Stimulated activated CD4-positive, alpha-beta T cell treated with anti-CD3 and anti-CD28 coated beads, Interleukin-4, amount 100 ng/mL, for 48 hours (primary cell): ENCODE data around the gene GRK5.
"Not testable (repeated sequence)": the region's sequence is repeated elsewhere in the genome, so short reads cannot be mapped to it uniquely, and the experiment has no call there.

ENCODE experiments used
- DNase-seq, 2 donors: peaks; one replicate each; pipeline ENCODE4 v3.0.0-alpha.2; 2020; ENCODE audit warnings: low read depth in 2 of 2

GRK5 gene

DNA sequence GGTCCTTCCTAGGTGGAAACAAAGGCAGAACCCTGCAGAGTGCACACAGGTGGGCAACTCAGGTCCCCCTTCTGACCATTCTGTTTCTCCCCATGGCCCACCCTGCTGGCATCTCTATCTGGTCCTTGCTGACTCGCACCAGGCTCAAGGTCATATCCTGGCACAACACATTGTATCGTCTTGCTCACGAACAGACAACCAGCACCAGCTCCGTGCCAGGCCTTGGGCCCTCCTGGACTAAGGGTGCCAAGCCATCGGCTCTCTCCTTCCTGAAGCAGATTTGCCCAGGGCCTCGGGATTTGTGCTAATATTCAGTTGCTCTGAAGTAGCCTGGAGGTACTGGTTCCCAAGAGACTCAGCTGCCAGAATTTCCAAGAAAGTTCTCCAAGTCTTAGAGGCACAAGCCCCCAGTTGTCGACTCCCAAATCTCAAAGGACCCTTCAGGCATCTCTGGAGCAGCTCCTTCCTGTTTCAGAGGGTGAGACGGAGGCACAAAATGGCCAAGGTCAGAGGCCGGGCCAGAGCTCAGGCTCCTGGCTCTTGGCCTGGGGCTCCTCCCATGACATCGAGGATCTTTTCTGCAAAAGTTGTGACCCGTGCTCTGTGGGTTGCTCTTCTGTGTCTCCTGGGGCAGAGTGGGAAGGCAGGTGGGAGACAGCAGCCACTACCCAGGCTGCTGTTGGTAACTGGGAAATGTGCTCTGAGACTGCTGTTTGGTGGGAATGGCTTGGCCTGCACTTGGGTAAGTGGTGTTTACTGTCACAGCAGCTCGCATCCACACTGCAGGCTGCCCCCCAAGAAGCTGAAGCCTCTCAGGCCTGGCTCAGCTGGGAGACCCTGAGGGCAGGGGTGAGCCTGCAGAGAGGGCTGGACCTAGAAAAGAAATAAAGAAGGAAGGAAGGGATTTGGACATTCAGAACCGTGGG lies 213.8 kb downstream of the GRK5 start:
- no peak for DNase-seq

DNA sequence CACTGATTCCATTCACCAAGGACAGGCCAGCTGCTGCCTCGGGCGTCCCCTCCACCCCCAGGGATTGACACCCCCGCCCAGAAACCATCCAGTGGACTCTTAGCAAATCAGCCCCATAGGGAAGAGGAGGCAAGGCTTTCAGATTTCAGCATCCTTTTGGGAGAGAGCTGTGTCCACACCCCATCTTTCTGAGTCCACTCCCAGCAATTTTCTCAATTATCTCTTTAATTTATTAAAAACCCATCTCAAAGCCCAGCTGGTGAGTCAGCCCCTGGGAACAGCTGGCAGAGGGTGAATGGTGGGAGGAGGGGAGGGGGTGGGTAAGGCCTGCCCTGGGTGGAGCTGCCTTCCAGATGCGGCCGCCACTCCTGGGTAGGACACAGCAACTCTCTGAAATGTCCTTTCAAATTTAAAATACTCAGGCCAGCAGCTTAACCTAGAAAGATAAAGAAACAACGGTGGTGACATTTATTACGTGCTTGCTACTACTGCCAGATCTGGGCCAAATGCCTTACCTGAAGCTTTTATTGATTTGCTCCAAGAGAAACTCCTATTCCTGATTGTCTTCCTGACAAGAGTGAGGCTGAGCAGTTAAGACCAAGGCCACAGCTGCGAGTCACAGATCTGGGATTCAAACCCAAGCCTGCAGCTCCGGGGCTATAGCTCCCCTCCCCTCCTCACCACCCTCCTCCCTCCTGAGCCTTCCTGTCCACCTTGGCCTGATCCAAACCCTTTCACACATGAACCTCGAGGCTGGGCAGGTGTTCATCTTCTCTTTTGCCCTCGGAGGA lies 214.7 kb downstream of the GRK5 start:
- no peak for DNase-seq

DNA sequence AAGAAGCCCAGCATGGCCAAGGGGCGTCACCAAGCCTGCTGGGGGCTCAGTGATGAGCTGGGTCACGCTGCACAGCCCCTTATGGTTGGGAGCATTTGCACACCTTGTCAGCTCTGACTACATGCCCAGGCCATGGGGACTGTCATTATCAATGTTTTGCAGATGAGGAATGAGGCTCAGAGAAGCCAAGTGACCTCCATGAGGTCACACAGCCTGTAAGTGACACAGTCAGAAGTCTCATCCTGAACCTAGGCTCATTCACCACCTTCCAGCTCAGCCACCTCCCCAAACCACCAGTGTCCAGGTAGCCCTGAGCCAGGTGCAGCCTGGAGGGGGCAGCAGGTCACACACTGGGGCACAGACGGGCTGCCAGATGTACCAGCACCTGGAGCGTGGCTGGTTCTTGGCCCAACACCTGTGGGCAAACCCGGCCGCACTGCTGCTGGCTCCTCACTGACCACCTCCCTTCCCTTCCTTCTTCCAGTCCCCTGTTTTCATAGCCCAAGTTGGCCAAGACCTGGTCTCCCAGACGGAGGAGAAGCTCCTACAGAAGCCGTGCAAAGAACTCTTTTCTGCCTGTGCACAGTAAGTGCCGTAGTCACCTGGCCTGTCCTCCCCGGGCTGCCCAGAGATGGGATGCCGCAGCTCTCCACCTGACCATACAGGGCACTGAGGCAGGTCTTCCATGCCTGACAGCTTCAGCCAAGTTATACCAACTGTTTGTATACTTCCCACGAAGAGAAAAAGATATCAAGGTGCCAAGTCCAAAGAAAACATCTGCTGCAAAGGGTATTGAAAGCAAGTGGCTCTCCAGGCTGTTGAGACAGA lies 215.5 kb downstream of the GRK5 start:
- DNase-seq, result no peak

DNA sequence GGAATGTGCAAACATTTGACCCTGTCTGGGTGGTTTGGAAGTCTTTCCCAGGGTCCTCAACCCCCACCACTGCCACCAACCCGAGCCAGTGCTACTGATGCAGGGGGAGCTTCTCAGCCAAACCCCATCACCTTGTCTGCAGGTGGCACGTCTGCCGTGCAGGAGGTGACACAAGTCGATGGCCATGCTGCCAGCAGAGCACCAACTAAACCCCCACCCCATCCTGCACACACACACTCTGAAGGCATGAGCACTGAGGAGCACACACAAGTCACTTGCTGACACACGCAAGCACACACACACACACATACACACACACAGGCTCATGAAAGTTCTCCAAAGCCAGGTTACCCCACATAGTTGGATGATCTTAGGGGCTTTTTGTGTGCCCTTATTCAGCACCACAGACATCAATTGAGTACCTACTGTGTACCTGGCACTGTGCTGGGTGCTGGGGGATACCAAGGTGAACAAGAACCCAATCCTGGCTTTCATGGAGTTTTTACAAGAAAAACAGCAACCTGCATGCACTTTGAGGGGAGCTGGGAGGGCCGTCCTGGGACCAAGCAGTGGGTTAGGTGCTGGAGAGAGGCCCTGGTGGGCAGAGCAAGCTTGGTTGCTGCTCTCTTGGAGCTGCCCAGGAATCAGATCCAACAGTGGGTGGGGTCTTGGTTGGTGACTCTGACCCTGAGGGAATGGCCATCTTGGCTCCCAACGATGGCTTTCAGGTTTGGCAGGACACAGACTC lies 216.3 kb downstream of the GRK5 start:
- DNase-seq, result no peak

DNA sequence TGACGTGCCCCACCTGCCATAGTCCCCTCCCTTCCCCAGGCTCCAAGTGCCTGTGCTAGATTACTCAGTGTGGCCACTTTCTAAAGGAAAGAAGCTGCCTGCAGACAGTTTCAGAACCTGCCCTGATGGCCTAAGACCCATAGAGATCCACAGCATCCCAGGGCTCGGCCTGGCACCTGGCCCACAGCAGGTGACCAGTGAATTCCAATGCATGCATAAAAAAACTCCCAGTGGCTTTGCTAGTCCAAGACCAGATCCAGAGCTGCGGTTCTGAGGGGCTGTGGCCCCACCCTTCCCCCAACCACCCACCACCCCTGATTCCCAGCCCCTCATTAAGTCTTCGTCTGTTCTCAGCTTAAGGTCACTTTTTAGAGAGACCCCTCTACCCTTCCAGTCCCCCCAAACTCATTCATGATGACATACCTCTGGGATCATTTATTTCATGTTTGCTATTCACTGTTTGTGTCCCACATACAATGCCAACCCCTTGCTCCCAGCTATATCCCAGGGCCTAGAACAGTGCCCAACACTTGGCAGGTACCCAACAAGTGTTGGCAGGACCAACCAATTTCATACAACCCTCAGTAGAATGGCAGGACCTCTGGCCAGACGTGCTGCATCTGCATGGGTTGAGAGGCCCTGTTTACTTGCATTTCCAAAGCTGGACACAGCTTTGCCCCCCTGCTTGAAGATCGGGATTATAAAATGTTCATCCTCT lies 217.0 kb downstream of the GRK5 start:
- no peak for DNase-seq

DNA sequence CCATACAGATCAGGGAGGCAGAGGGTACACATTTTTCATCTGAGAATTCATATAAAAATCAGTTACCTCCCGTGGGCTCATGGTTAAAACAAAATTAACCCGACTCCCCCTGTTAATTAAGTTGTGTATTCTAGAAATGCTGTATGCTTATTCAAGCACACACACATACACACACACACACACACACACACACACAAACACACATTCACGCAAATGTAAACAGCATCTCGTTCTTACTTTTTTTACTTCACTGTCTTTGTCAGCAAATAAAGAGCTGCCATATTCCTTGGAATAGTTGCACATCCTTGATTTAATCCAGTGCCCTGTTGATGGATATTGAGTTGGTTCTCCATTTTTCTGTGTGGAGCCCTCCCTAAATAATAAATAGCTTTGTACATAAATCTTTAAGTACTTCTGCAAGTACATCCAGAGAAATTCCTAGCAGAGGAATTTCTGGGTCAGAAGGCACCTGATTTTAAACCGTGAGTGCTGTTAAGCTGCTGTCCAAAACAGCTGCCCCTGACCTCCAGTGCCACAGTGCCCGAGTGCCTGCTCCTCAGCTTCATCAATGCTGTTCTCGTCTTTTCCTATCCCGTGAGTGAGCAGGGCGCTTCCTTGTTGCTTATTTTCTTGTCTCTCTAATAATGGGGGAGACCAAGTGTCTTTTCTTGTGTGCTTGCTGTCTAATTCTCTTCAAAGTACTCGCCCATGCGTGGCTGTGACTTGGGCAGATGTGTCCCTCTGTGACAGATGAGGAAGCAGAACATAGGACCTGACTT lies 217.9 kb downstream of the GRK5 start:
- no peak for DNase-seq

DNA sequence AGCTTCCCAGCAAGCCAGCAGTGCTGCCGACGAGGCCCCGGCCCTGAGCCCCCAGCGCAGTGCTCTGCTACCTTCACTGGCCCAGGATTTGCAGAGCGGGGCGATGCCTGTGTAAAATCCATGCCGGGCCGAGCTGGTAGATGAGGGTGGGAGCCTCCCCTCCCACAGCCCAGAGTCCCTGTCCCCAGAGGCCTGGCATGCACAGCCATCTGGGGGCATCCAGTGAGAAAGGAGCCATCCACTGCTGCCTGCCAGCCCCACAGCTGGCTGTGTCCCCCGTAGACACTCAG lies 218.5 kb downstream of the GRK5 start:
- no peak for DNase-seq

DNA sequence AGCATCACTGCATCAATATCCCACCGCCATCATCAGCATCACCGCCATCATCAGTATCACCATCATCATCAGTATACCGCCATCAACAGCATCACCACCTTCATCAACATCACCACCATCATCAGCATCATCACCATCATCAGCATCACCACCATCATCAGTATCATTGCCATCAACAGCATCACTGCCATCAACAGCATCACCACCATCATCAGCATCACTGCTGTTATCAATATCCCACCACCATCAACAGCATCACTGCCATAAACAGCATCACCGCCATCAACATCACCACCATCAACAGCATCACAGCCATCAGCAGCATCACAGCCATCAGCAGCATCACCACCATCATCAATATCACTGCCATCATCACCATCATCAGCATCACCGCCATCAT lies 219.3 kb downstream of the GRK5 start:
- no peak for DNase-seq

DNA sequence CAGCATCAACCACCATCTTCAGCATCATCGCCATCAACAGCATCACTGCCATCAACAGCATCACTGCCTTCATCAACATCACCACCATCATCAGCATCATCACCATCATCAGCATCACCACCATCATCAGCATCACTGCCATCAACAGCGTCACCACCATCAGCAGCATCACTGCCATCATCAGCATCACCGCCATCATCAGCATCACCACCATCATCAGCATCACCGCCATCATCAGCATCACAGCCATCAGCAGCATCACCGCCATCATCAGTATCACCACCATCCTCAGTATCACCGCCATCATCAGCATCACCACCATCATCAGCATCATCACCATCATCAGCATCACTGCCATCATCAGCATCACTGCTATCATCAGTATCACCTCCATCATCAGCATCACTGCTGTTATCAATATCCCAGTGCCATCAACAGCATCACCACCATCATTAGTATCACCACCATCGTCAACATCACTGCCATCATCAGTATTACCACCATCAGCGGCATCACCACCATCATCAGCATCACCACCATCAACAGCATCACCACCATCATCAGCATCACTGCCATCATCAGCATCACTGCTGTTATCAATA lies 220.0 kb downstream of the GRK5 start:
- no peak for DNase-seq

DNA sequence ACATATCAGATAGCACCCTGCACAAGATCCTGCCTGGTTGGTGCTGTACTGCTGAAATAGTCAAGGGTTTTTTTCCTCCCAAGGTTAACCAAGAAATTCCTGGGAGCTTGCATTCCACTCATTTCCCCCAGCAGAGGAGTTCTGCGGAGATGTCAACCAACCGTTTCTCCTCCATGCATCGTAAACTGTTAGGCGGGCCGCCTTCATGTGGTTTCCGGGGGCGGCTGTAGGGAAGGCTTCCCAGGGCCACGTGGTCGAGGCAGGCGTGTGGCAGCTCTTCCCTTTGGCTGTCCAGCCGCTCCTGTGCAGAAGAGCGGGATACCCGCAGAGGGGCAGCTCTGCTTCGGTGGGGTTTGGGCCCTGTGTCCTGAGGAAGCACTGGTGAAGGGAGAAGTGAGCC lies 221.4 kb downstream of the GRK5 start:
- no peak for DNase-seq

DNA sequence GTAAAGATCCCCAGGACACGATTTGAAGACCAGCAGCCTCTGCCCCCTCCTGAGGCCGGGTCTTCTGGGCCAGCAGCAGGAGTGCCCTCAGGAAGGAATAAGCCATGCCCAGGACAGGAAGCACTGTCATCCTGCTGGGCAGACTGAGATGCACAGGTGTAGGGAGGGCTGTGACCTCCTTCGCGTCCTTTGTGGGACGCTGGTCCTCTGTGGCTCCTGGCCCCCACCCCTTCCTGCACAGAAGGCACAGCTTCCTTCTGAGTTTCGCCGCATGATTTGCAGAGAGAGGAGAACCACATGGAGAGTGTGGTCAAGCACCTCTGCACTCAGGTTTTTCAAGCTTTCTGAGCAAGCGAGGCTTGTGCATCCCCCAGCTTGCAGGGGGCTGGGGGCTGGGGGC lies 222.4 kb downstream of the GRK5 start:
- no peak for DNase-seq

DNA sequence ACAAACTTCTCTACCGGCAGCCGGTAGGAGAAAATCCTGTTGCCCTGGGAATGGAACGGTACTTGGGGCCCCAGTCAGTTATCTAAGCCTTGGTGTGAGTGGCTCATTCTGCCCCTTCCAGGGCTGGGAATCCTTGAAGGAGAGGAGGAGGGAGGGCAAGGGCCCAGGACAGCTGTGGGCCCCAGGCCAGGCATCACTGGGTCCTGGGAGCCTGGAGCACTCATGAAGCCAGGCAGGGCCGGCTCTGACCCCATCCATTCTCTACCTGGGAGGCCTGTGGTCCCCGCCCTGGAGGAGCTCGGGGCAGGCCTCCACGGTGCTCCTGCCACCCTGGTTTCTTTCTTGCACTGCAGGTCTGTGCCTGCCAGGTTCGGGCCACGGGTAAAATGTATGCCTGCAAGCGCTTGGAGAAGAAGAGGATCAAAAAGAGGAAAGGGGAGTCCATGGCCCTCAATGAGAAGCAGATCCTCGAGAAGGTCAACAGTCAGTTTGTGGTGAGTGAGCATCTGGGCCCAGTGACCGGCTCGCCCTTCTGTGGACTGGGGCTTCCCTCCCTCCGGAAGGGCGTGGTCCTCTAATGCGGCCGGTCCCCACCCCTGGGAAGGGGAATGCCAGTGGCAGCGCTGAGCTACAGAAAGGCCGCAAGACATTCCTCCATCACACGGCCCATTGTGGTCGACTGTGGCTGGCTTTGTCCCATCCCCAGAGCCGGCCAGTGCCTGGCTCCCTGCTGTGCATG lies 223.8 kb downstream of the GRK5 start:
- no peak for DNase-seq

DNA sequence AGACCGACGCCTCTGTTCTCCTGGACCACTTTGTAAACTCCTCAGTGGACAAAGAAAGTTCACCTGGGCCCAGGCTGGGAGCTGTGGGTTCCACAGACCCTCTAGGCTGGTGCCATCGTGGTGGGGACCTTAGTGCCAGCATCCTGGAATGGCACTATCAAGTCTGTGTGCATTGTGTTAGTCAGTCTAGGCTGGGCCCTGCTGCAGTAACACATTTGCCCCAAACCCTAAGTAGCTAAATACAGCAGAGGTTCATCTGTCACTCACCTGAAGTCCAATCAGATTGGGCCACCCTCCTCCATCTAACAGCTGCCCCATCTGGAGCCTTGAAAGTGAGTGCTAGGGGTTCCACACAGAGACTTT lies 224.4 kb downstream of the GRK5 start:
- no peak for DNase-seq

DNA sequence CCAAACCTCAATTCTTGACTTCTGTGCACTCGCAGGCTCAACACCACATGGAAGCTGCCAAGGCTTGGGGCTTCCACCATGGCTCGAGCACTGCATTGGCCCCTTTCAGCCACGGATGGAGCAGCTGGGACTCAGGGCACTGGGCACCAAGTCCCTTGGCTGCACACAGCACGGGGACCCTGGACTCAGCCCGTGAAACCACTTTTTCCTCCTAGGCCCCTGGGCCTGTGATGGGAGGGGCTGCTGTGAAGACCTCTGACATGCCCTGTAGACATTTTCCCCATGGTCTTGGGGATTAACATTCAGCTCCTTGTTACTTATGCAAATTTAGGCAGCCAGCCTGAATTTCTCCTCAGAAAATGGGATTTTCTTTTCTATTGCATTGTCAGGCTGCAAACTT lies 227.6 kb downstream of the GRK5 start:
- DNase-seq, result not testable (repeated sequence)

DNA sequence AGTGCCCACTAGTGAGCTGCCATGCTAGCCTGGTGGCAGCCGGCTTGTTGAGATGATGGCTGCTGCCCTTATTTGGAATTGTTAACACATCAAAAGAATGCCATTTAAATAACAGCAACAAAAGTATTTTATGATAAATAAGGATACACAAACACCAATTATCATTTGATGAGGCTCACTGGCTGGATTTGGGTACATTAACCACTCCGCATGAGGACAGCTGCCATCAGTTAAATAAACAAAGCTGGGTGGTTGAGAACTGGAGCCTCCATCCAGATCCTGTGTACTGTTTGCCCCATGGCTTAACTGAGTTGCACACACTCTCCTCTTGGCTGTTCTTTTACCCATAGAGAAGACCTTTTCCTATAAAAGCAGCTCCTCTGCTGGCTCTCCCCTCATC lies 231.3 kb downstream of the GRK5 start:
- DNase-seq, result no peak

DNA sequence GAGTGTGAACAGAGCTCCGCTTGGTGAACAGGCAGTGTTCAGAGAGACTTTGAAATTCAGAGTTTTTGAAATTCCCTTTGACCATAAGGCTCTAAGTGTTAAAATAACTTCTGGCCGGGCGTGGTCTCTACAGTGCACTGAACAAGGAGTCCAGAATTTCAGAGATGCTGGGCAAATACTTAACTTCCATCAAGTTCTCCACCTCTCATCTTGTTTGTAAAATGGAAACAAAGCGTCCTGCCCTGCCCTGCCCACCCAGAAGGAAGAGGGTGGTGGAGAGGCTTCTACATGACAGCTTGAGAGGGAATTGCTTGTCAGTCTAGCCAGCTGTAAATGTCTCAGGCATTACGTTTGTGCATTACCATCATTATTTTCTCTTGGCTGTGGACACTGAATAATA lies 232.6 kb downstream of the GRK5 start:
- DNase-seq, result no peak

DNA sequence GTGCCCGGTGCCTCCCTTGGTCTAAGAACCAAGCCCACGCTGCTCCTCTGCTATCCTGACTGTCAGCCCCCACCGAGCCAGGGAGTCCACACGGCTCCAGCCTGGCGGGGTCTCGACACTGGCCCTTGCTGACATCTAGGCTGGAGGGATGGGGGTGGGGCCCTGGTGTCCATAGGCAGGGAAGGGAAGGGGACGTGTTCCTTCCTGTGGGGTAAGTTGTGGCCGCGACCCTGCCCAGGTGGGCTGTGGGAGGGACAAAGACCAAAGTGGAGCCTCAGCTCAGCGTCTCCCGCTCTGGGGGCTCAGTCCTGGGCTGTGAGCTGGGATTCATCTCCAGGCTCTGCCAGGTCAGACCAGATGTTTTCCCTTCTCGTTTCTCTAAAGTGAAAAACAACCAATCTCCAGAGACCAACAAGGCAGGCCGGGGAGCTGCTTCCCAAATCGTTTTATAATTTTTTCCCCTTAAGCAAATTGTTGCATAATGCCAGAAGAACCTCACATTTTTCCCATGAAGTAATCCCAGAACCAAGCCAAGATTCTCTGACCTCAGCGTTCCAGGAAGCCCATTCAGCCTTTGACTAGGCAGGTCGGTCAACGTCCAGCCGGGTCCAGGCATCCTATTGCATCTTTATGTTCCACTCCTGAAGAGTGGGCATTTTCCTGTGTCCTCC lies 233.9 kb downstream of the GRK5 start:
- DNase-seq, result no peak

DNA sequence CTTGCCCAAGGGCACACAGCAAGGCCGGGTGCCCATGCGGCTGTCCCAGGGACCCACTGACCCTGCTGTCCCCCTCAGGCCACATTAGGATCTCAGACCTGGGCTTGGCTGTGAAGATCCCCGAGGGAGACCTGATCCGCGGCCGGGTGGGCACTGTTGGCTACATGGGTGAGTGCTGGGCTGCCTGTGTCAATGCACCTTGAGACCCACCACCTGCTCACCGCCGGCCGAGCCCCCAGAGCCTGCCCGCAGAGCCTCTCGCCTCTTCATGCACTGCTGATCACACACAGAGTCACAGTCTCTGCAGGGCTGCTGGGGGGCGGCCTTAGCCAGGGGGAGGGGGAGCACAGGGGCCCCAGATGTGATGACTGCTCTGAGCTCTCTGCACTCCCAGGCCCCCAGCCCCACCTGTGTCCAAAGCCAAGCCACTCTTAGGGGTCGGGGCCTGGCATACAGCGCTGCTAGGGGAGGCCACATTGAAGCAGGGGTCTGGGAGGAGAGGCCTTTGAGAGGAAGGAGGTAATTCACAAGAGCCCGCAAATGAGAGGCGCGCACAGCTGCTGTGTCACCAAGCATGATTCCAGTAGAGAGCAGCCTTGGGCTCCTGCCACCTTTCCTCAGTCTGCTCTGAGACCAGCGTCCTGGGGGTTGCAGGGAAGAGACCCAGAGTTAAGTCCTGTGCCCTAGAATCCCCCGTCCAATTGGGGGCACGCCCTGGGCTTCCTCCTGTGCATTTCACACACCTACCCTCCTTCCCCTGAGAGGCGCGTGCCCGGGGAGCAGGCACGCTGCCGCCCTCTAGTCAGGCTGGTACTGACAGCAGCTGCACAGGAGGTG lies 234.8 kb downstream of the GRK5 start:
- DNase-seq, result no peak
